Mesothelial cell of epicardium (in vitro differentiated cells): ENCODE data around the gene SLC6A16. TPM values are rescaled to one million over a fixed set of nuclear protein-coding genes. Genes with fewer than 3 reads are reported as not detected.
"Not testable (repeated sequence)": the region's sequence is repeated elsewhere in the genome, so short reads cannot be mapped to it uniquely, and the experiment has no call there.

Experiments
- DNase-seq, 2 experiments: peaks; one replicate each; pipeline ENCODE4 v3.0.0; 2021; ENCODE audit warnings: low spot score in 2 of 2; ENCODE audit not compliant: unreplicated experiment in 2 of 2
- H3K27ac Mint-ChIP-seq: 2 replicates; pipeline ENCODE4 v1.8.0; 2021; ENCODE audit warnings: mixed read lengths
- H3K27me3 Mint-ChIP-seq: 2 replicates; pipeline ENCODE4 v1.8.0; 2021; ENCODE audit warnings: low read depth, mixed read lengths
- H3K36me3 Mint-ChIP-seq: 2 replicates; pipeline ENCODE4 v1.8.0; 2021; ENCODE audit warnings: mixed read lengths
- H3K4me1 Mint-ChIP-seq: 2 replicates; pipeline ENCODE4 v1.8.0; 2021; ENCODE audit warnings: mixed read lengths
- H3K4me3 Mint-ChIP-seq: 2 replicates; pipeline ENCODE4 v1.8.0; 2021; ENCODE audit warnings: mild to moderate bottlenecking, moderate library complexity, mixed read lengths
- H3K9me3 Mint-ChIP-seq: 2 replicates; pipeline ENCODE4 v1.8.0; 2021; ENCODE audit warnings: mixed read lengths
- total RNA-seq: library from RNA; stranded (reverse); gene quantifications from 3 replicates; pipeline ENCODE4 v1.2.1, GENCODE V29; 2021
- TF ChIP-seq, protein P1 (sequence below): fragments of 200-600 bp; sonication (generic); IDR thresholded peaks from one replicate; pipeline ENCODE4 v1.5.0; 2021; ENCODE audit warnings: antibody characterized with exemption; ENCODE audit not compliant: unreplicated experiment

The SLC6A16 gene
- total RNA-seq, 1 donor from 2014 or later, result 6.1 TPM

DNA sequence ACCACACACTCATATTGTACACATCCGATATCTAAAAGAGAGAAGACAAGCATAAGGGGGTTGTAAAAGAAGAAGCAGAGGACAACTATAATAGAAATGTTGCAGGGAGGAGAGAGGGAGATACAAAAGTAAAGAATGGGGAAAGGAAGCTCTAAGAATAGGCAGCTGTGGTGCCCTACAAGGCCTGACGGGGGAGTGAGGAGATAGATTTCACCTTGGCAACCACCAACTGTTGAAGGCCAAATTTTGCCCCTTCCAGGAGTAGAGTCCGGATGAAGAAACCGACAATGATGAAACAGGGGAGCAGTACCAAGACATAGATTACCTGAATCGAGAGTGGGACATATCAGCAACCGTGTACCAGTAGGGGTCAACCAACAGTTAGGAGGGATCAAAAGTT is 15.9 kb downstream of the SLC6A16 start:
- Mint-ChIP-seq H3K36me3 (peaks cover 16% of the 10 kb centered on the region), H3K4me1 (no peaks in the 10 kb centered on the region), H3K9me3 (peaks cover 3% of the 10 kb centered on the region), H3K27ac (no peak overlapping the region), H3K27me3 (no peaks in the 10 kb centered on the region), H3K4me3 (no peak overlapping the region)
- DNase-seq, result no peak
- TF ChIP-seq, protein P1, sequence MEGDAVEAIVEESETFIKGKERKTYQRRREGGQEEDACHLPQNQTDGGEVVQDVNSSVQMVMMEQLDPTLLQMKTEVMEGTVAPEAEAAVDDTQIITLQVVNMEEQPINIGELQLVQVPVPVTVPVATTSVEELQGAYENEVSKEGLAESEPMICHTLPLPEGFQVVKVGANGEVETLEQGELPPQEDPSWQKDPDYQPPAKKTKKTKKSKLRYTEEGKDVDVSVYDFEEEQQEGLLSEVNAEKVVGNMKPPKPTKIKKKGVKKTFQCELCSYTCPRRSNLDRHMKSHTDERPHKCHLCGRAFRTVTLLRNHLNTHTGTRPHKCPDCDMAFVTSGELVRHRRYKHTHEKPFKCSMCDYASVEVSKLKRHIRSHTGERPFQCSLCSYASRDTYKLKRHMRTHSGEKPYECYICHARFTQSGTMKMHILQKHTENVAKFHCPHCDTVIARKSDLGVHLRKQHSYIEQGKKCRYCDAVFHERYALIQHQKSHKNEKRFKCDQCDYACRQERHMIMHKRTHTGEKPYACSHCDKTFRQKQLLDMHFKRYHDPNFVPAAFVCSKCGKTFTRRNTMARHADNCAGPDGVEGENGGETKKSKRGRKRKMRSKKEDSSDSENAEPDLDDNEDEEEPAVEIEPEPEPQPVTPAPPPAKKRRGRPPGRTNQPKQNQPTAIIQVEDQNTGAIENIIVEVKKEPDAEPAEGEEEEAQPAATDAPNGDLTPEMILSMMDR, result no peak

DNA sequence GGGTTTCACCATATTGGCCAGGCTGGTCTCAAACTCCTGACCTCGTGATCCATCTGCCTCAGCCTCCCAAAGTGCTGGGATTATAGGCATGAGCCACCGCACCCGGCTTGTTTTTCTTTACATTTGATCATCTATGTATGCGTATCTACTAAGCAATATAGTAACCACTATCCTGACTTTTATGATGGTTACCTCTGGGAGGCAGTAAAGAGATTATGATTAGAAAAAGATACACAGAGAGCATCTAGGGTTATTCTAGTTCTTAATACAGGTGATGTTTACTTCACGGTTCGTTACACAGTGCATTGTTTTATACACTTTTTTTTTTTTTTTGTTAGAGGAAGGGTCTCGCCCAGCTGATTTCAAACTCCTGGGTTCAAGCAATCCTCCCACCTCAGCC is 18.3 kb downstream of the SLC6A16 start:
- not testable (repeated sequence) for DNase-seq, H3K4me3 Mint-ChIP-seq

DNA sequence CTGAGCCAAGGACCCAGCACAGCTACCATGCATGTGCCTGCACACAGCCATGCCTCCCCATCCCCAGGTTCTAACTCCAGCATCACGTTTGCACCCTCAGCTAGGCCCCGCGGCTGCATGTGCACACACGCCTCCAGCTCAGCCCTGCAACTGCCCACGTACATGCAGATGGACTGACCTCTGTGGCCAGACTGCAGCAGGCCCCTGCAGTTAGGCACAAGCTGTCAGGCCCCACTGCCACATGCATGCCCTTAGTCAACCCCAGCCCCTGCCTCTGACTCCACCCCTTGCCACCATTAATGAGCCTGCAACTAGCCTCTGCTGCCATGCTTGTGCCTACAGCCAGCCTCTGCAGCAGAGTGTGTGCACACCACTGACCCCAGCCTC is 23.1 kb downstream of the SLC6A16 start:
- no peak overlapping the region for H3K27ac Mint-ChIP-seq
- H3K27me3 Mint-ChIP-seq, result no peaks in the 10 kb centered on the region
- peaks cover 17% of the 10 kb centered on the region for H3K9me3 Mint-ChIP-seq
- no peak for DNase-seq
- H3K36me3 Mint-ChIP-seq, result peaks cover 2% of the 10 kb centered on the region
- H3K4me1 Mint-ChIP-seq, result peaks cover 2% of the 10 kb centered on the region
- TF ChIP-seq, protein P1, result no peak
- H3K4me3 Mint-ChIP-seq, result no peak overlapping the region

More for the DNA sequence above, 18.3 kb downstream of the SLC6A16 start:
- not testable (repeated sequence) for H3K4me1 Mint-ChIP-seq, H3K27me3 Mint-ChIP-seq, H3K27ac Mint-ChIP-seq
- peaks cover 17% of the 10 kb centered on the region for H3K9me3 Mint-ChIP-seq
- peaks cover 18% of the 10 kb centered on the region for H3K36me3 Mint-ChIP-seq

DNA sequence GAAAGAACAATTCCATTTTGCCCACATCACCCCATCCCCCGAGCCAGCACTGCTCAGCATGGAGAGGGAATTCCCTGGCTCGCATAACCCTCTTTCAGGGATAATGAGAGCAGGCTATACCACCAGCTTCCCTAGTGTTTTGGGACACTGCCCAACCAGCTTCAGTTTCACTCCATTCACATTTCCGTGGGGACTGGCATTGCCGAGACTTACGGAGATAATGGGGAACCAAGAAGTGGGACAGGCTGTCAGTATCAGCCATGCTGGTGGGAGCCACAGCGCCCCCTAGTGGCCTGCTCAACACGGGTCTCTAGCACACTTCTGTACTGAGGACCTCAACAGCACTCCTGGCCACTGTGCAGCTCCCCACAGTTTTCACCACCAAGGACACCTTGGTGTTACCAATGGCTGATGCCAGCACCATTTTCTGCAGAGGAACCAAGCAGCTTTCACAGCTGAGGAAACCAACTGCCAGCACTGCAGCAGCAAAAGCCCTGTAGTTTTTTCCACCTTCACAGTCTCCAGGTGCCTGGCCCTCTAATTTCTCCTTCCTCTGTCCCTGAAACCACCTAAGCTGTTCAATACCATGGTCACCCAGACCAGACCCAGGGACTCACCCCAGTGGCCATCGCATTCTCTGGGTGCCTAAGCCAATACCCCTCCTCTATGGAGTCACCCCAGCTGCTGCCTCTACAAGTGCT is 23.7 kb downstream of the SLC6A16 start:
- TF ChIP-seq, protein P1, result peak; percentile 89
- H3K4me1 Mint-ChIP-seq, result peaks cover 2% of the 10 kb centered on the region
- no peak overlapping the region for H3K27ac Mint-ChIP-seq
- H3K4me3 Mint-ChIP-seq, result no peak overlapping the region
- H3K27me3 Mint-ChIP-seq, result no peaks in the 10 kb centered on the region
- peak; percentile 53 to 78 for DNase-seq
- peaks cover 2% of the 10 kb centered on the region for H3K36me3 Mint-ChIP-seq
- H3K9me3 Mint-ChIP-seq, result peaks cover 17% of the 10 kb centered on the region

DNA sequence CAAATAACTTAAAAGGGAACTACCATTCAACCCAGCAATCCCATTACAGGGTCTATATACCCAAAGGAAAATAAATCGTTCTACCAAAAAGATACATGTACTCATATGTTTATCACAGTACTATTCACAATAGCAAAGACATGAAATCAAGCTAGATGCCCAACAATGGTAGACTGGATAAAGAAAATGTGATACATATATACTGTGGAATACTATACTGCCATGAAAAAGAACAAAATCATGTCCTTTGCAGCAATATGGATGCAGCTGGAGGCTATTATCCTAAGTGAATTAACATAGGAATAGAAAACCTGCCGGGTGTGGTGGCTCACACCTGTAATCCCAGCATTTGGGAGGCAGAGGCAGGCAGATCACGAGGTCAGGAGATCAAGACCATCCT is 26.3 kb downstream of the SLC6A16 start:
- H3K4me3 Mint-ChIP-seq, H3K27me3 Mint-ChIP-seq, H3K27ac Mint-ChIP-seq, H3K36me3 Mint-ChIP-seq, H3K9me3 Mint-ChIP-seq, DNase-seq, H3K4me1 Mint-ChIP-seq: not testable (repeated sequence)

DNA sequence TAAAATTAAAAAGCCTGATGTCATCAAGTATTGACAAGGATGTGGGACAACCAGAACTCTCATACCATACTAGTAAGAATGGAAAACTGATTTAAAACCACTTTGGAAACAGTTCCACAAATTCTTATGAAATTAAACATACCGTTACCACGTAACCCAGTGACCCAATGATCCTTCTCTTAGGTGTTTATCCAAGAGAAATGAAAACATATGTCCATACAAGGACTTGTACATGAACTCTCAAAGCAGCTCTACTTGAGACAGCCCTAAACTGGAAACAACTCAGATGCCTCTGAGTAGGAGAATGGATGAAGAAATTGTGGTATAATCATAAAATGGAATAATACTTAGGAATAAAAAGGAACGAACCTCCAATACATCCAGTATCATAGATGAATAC is 27.6 kb downstream of the SLC6A16 start:
- DNase-seq, result no peak
- H3K4me1 Mint-ChIP-seq, result peaks cover 2% of the 10 kb centered on the region
- H3K36me3 Mint-ChIP-seq, result no peaks in the 10 kb centered on the region
- peaks cover under 1% of the 10 kb centered on the region for H3K9me3 Mint-ChIP-seq
- no peaks in the 10 kb centered on the region for H3K27me3 Mint-ChIP-seq
- H3K4me3 Mint-ChIP-seq, result no peak overlapping the region
- TF ChIP-seq, protein P1, result no peak
- H3K27ac Mint-ChIP-seq, result no peak overlapping the region
